Stimulated activated CD8-positive, alpha-beta memory T cell treated with anti-CD3 and anti-CD28 coated beads, Interleukin-15, amount 100 ng/mL, for 1 hour (primary cell): ENCODE results near the gene EFNB1.
A peak's percentile ranks its signal among the peaks of the same experiment; 100 is the strongest.
"Not testable (repeated sequence)": the region's sequence is repeated elsewhere in the genome, so short reads cannot be mapped to it uniquely, and the experiment has no call there.

ENCODE experiments used
- DNase-seq: peaks from one replicate; pipeline ENCODE4 v3.0.0-alpha.2; 2020; ENCODE audit warnings: low read depth

Gene EFNB1

GRCh38 chrX:68828740-68829581, at the start of gene EFNB1:
TSS of gene EFNB1 (plus strand) at chrX:68829021. CDS start at chrX:68829777, 756 bp downstream.
- peak; percentile 62 for DNase-seq

GRCh38 chrX:68781295-68781694, 47.5 kb upstream of the EFNB1 start:
- not testable (repeated sequence) for DNase-seq

DNA sequence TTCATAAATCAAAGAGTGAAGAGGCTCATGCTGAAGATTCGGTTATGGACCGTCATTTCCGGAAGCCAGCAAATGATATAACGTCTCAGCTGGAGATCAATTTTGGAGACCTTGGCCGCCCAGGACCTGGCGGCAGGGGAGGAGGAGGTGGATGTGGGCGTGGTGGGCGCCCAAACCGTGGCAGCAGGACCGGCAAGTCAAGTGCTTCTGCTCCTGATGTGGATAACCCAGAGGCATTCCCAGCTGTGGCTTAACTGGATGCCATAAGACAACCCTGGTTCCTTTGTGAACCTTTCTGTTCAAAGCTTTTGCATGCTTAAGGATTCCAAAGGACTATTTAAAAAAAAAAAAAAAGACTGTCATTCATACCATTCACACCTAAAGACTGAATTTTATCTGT, 44.0 kb upstream of the EFNB1 start:
- DNase-seq, result no peak

GRCh38 chrX:68786581-68786980, 42.2 kb upstream of the EFNB1 start:
- not testable (repeated sequence) for DNase-seq

DNA sequence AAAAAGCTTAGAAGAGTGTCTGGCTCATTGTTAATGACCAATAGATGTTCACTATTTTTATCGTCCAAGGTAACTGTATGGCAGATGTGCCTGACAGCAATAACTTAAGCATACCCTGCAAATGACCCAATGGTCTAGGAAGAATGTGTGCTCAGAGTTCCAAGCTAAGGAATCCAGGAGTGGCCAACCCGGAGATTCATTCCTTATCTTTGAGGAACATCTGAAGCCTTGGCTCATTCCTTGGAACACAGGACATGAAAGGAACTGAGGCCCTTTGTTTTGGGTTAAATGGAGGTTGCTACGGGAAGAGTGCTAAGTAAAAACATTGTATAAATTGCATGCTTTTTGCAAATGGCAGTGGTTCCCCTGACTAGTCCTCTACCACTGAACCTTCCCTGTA, 38.9 kb upstream of the EFNB1 start:
- no peak for DNase-seq

GRCh38 chrX:68792083-68792482, 36.7 kb upstream of the EFNB1 start:
- DNase-seq, result no peak

DNA sequence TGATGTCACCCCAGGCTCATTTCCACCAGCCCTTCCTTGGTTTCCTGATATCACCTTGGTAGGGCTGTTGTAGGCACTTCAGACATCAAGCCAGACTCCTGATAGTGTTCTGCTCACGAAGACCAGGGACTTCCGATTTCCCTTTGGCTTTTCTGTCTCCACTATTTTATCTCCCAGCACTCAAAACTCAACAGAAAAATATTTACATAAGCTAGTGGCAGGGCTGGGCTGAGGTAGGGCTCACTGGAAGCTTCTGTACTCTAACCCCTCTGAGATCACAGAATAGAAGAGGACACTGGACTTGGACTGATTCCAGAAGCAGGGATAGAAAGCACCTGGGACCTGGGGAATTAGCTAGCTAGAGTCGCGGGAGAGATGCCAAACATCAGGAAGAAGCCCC, 34.4 kb upstream of the EFNB1 start:
- no peak for DNase-seq

DNA sequence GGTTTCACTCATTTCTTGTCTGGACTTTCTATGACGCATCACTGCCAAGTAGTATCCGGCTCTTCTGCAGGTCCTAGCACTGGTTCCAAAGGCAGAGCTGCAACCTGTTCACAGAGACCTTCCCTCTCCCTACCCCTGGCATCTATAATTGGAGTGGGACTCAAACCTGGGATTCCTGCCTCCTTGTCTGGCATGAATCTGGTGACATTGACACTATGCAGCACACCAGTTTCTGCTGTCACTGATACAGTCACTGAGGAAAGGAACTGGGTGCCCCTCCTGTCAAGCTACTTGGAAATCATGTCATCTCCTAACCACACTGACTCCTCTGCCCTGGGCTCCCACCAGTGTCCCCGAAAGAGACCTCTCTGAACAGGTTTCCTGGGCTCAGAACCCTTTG, 33.1 kb upstream of the EFNB1 start:
- no peak for DNase-seq

- DNase-seq, result not testable (repeated sequence)
These were observed 30.4 kb upstream of the EFNB1 start for GRCh38 chrX:68798400-68798799.

- DNase-seq, result no peak
These were observed 27.0 kb upstream of the EFNB1 start for GRCh38 chrX:68801737-68802290.

DNA sequence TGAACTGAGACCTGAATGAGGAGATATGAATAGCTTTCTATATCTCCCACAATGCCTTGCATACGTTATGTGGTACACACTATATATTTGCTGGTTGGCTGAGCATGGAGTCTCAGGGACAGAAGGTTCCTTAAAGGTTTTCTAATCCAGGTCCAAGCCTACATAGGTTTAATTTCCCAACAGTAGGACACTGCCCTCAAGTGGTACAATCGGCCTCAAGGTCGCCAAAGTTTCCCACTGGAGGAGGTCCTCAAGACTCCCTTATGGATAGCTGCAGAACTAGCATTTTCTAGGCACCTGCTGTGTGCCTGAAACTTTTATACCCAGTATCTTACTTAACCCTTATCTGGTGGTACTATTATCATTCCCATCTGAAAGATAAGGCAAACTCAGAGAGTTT, 21.0 kb upstream of the EFNB1 start:
- DNase-seq, result no peak

GRCh38 chrX:68808686-68809357, 20.0 kb upstream of the EFNB1 start:
- no peak for DNase-seq

DNA sequence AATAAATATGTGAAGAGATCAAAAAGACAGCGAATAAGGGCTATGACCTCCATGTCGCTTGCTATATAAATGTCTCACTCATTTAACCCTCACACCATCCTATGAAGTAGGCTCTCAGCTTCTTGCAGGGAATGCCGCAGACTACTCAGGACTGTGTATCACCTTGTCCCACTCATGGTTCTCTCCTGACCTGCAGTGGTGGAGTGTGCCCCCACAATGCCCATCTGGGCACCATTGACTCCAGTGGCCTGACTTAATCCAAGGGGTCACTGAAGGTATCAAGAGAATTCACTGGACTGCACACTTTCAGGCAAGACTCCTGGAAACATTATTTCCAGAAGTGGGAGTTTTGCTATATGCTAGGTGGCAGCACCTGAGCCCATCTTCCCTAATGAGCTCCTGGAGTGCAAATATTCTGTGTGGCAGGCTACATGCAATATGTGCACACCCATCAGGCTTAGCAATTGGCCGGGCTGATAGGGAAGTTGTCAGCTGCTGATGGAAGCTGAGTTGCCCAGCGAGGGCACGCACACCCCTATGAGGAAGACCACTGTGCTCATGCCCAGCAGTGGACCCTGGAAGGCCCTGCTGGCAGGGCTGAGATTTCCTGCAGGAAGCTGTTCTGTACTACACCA, 8.2 kb upstream of the EFNB1 start:
- no peak for DNase-seq

- no peak for DNase-seq
These were observed 7.2 kb upstream of the EFNB1 start for GRCh38 chrX:68821616-68822015.

DNA sequence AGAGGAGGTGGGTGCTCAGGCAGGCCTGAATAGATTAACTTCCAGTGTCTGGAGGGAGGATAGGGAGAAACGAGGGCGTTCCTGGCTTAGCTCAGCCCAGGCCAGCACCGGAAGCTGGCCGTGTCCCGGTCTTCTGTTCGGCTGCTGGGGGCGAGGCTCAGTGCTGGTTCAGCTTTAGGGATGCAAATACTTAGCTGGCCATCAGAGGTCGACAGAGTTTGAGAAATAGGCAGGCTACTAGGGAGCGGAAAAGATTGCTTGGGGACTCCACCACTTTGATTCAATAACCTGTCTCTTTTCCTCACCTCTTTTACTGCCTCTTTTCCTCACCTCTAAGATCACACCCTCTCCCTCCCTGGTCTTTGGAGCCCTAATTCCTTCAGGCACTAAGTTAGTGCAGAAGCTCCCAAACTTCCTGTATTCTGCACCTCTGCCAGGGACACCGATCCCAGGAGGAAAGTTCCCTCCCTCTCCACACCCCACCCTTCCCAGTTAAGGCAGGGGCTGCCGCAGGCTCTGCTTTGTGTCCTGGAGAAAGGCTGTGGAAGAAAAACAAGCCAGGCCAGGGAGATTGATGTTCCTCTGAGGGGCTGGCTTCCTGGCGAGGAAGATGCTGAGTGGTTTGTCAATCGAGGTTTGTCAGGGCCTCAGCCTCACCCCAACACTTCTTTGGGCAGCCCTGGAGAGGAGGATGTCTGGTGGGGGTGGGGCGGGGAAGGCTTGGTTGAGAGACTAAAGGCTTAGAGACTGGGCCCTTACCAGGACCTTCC, 6.0 kb upstream of the EFNB1 start:
- DNase-seq, result no peak

DNA sequence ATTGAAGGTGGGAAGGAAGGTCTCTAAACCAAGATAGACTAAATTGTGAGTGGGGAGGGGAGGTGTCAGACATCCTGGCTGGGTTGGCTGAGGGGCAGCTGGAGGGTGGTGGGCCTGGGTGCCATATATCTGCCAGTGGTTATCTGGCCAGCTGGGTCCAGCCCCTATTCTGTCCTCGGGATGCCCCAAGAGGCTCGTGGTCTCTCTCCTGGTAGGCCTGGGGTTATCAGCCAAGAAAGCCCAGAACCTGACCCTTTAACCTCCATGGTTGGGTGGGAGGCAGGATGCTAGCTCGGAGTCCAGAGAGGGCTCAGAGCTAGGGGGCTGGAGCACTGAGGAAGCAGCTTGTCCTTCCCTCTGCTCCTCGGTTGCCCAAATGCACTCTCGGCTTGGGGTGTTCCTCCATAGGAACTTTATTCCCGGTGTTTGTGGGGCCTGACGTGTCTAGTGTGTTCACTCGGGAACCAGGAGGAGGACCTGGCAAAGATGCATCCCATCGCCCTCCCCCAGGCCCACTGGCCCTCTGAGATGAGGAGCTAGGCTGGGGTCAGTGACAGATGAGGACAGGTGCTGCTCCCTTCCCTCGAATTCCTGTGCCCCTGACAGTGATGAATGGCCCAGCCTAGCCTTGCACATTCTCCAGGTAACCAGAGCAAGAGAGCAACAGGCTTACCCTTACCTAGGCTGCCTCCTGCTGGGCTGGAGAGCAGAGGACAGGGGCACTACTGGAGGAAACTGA, 5.2 kb upstream of the EFNB1 start:
- no peak for DNase-seq

GRCh38 chrX:68824152-68824433, 4.7 kb upstream of the EFNB1 start:
- no peak for DNase-seq

DNA sequence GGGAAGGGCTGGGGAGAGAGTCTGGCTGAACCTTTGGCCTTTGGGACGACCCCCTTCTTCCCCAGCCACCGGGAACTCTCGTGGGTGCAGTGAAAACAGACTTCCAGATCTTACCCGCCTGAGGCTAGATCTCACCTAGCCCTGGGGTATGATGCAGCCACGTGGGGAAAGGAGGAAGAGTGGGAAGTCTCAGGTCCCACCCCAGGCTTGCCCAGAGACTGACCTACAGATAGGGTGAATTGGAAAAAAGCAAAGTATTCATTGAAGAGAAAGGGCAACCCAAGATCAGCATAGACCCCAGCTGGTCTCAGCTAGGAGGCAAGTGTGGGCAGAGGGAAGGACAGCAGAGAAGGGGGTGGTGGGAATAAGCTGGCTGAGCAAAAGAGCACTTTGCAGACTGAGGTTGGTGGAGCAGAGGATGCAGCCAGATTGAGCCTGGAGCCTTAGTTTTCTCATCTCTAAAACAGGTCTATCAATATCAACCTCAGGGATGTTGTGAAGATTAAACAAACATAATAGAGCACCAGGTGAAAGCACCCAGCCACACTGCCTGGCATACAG, 4.2 kb upstream of the EFNB1 start:
- no peak for DNase-seq

DNA sequence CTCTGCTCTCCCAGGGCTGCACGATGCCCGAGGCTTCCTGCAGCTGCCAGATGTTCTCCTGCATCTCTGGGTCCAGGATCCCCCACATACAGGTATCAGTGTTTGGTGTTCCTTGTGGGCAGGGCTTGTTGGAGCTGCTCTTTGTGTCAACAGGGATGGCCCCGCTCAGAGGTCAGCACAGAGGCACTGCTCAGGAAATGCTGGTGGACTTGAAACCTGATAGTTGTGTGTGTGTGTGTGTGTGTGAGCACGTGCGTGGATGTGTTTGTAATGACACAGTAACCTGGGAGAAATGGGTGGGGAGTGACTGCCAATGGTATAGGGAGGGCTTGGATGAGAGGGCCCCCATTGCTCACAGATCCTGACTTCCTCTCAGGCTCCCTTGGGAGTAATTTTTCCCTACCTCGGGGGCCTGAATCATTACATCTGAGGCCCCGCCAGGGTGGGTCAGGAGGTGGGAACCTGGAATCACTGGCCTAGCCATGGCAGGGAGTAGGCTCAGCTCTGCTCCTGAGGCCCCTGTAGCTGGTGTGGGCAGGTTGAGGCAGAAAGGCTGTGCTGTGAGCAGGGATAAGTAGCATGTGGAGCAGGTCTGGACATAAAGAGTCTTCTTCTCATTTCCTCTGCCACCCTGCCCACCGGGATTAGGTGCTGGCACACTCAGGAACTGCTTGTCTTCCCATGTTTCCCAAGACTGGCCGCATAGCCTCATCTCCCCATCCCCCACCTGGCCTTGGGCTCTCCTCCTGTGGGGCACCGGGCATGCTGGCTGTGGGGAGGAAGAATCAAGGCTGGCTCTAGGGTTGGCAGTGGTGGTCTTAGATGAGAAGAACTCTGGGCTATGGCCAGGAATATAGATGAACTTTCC, 2.5 kb upstream of the EFNB1 start:
- DNase-seq, result no peak

DNA sequence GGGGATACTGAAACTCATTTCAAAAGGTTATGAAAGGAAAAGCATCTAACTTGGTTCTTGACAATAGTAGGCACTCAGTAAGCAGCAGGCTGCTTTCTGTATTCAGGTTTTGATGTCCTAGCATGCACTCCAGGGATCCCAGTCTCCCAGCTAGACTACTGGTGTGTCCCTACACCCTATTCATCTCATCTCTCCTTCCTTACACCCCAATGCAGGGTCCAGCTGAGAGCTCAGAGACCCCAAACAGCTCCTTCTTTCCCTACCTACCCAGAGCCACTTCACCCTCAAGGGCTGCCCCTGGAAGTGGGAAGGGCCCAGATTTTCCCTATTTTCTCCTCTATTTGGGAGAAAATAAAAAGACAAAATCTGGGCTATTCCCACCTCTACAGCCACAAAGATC, 1.6 kb upstream of the EFNB1 start:
- DNase-seq, result no peak
